GM21737 (cell line): ENCODE results near the gene SLC25A40.
"Not testable (repeated sequence)": the region's sequence is repeated elsewhere in the genome, so short reads cannot be mapped to it uniquely, and the experiment has no call there.

Experiments used
- ATAC-seq: cut with Tn5 transposase; IDR thresholded peaks from one replicate; pipeline ENCODE4 v1.9.1; 2021; ENCODE audit warnings: mild to moderate bottlenecking, moderate library complexity; ENCODE audit not compliant: unreplicated experiment

The SLC25A40 gene

GRCh38 chr7:87876040-87876868, at the start of gene SLC25A40, which contains the start of gene DBF4:
Gene SLC25A40, minus strand, starts transcription at chr7:87876360. Its CDS starts 17,633 bp downstream, at chr7:87858727.
Gene DBF4, plus strand, starts transcription at chr7:87876493. Its CDS starts 240 bp downstream, at chr7:87876733.
- ATAC-seq, result peak; percentile 90

GRCh38 chr7:87922759-87923395, 46.7 kb upstream of the SLC25A40 start:
- ATAC-seq, result not testable (repeated sequence)

GRCh38 chr7:87920578-87920977, 44.4 kb upstream of the SLC25A40 start:
- no peak for ATAC-seq

GRCh38 chr7:87919875-87920274, 43.7 kb upstream of the SLC25A40 start:
- ATAC-seq, result no peak

GRCh38 chr7:87918740-87919139, 42.6 kb upstream of the SLC25A40 start:
- no peak for ATAC-seq

- no peak for ATAC-seq
Observed at GRCh38 chr7:87912121-87912520, 36.0 kb upstream of the SLC25A40 start.

- ATAC-seq, result not testable (repeated sequence)
Observed at GRCh38 chr7:87908814-87909213, 32.7 kb upstream of the SLC25A40 start.

- not testable (repeated sequence) for ATAC-seq
Observed at GRCh38 chr7:87907136-87907906, 31.2 kb upstream of the SLC25A40 start.

GRCh38 chr7:87899255-87899654, 23.1 kb upstream of the SLC25A40 start:
- ATAC-seq, result no peak

- no peak for ATAC-seq
Observed at GRCh38 chr7:87895363-87895762, 19.2 kb upstream of the SLC25A40 start.

- ATAC-seq, result no peak
Observed at GRCh38 chr7:87886875-87887274, 10.7 kb upstream of the SLC25A40 start.

GRCh38 chr7:87885018-87885417, 8.9 kb upstream of the SLC25A40 start:
- ATAC-seq, result no peak

- no peak for ATAC-seq
Observed at GRCh38 chr7:87882151-87882937, 6.2 kb upstream of the SLC25A40 start.

GRCh38 chr7:87878208-87878735, 2.1 kb upstream of the SLC25A40 start:
- no peak for ATAC-seq

GRCh38 chr7:87877366-87878040, 1.3 kb upstream of the SLC25A40 start:
- no peak for ATAC-seq

GRCh38 chr7:87876869-87877234, 692 bp upstream of the SLC25A40 start:
- no peak for ATAC-seq

GRCh38 chr7:87875151-87876039, 765 bp downstream of the SLC25A40 start:
- peak; percentile 20 for ATAC-seq

GRCh38 chr7:87874066-87874465, 2.1 kb downstream of the SLC25A40 start:
- no peak for ATAC-seq

- not testable (repeated sequence) for ATAC-seq
Observed at GRCh38 chr7:87873328-87873727, 2.8 kb downstream of the SLC25A40 start.
